T-helper 2 cell treated with Interferon-gamma antibody and Interleukin-4, amounts not matched to agents 5 μg/mL and 100 μg/mL, for 36 hours (primary cell): ENCODE measurements around the gene OR8B12.
"Not testable (repeated sequence)": the region's sequence is repeated elsewhere in the genome, so short reads cannot be mapped to it uniquely, and the experiment has no call there.

Experiments
- DNase-seq: peaks from one replicate; pipeline ENCODE4 v3.0.0; 2021; ENCODE audit warnings: low spot score
- H3K27ac Mint-ChIP-seq: one replicate; pipeline ENCODE4 v1.8.0; 2021; ENCODE audit warnings: mild to moderate bottlenecking, mixed read lengths
- H3K27me3 Mint-ChIP-seq: one replicate; pipeline ENCODE4 v1.8.0; 2021; ENCODE audit warnings: low read depth, mixed read lengths
- H3K36me3 Mint-ChIP-seq: one replicate; pipeline ENCODE4 v1.8.0; 2021; ENCODE audit warnings: low read depth, mixed read lengths
- H3K4me1 Mint-ChIP-seq: one replicate; pipeline ENCODE4 v1.8.0; 2021; ENCODE audit warnings: low read depth, mixed read lengths
- H3K4me3 Mint-ChIP-seq: one replicate; pipeline ENCODE4 v1.8.0; 2022; ENCODE audit warnings: mild to moderate bottlenecking, moderate library complexity, mixed read lengths
- H3K9me3 Mint-ChIP-seq: one replicate; pipeline ENCODE4 v1.8.0; 2021; ENCODE audit warnings: mixed read lengths

Gene OR8B12

GRCh38 chr11:124551189-124551588 lies 7.7 kb upstream of the OR8B12 start:
- Mint-ChIP-seq H3K27ac (no peak overlapping the region), H3K4me1 (no peaks in the 10 kb centered on the region), H3K27me3 (no peaks in the 10 kb centered on the region), H3K36me3 (no peaks in the 10 kb centered on the region), H3K9me3 (no peaks in the 10 kb centered on the region), H3K4me3 (no peak overlapping the region)
- no peak for DNase-seq

- H3K4me1 Mint-ChIP-seq, result no peaks in the 10 kb centered on the region
- no peak overlapping the region for H3K4me3 Mint-ChIP-seq
Observed at GRCh38 chr11:124543145-124543544, 309 bp downstream of the OR8B12 start.

GRCh38 chr11:124541204-124541603 lies 2.2 kb downstream of the OR8B12 start:
- Mint-ChIP-seq H3K27me3 (peaks cover 2% of the 10 kb centered on the region), H3K9me3 (no peaks in the 10 kb centered on the region), H3K36me3 (no peaks in the 10 kb centered on the region), H3K27ac (no peak overlapping the region), H3K4me3 (no peak overlapping the region), H3K4me1 (peaks cover 2% of the 10 kb centered on the region)
- no peak for DNase-seq

More at GRCh38 chr11:124543145-124543544, 309 bp downstream of the OR8B12 start:
- peaks cover 2% of the 10 kb centered on the region for H3K27me3 Mint-ChIP-seq
- no peaks in the 10 kb centered on the region for H3K36me3 Mint-ChIP-seq
- no peak overlapping the region for H3K27ac Mint-ChIP-seq
- no peaks in the 10 kb centered on the region for H3K9me3 Mint-ChIP-seq
- no peak for DNase-seq

DNA sequence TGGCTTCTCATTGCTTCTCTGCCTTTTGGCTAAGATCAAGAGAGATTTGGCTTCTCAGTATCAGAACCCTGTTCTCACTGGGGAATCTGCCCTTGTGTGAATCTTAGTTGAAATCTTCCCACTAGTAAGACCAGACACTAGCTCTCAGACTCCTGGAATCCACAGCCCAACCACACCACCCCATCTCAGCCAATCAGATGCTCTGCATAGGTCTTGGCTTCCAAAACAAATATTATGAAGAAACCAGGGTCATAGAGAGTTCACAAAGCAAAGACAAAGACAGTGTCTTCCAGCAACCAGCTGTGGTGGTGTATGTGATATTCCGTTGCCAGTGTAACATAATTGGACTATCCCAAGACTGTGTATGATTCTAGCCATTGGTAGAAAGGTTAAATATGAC lies 5.4 kb downstream of the OR8B12 start:
- H3K27me3 Mint-ChIP-seq, result peaks cover 2% of the 10 kb centered on the region

GRCh38 chr11:124536520-124536919 lies 6.9 kb downstream of the OR8B12 start:
- no peak for DNase-seq
- H3K27me3 Mint-ChIP-seq, result no peaks in the 10 kb centered on the region
- no peak overlapping the region for H3K27ac Mint-ChIP-seq
- peaks cover 2% of the 10 kb centered on the region for H3K4me1 Mint-ChIP-seq
- no peaks in the 10 kb centered on the region for H3K36me3 Mint-ChIP-seq
- H3K9me3 Mint-ChIP-seq, result no peaks in the 10 kb centered on the region
- H3K4me3 Mint-ChIP-seq, result no peak overlapping the region

More for the DNA sequence above, 5.4 kb downstream of the OR8B12 start:
- Mint-ChIP-seq H3K36me3 (no peaks in the 10 kb centered on the region), H3K9me3 (no peaks in the 10 kb centered on the region), H3K27ac (no peak overlapping the region), H3K4me3 (no peak overlapping the region), H3K4me1 (peaks cover 2% of the 10 kb centered on the region)
- no peak for DNase-seq

DNA sequence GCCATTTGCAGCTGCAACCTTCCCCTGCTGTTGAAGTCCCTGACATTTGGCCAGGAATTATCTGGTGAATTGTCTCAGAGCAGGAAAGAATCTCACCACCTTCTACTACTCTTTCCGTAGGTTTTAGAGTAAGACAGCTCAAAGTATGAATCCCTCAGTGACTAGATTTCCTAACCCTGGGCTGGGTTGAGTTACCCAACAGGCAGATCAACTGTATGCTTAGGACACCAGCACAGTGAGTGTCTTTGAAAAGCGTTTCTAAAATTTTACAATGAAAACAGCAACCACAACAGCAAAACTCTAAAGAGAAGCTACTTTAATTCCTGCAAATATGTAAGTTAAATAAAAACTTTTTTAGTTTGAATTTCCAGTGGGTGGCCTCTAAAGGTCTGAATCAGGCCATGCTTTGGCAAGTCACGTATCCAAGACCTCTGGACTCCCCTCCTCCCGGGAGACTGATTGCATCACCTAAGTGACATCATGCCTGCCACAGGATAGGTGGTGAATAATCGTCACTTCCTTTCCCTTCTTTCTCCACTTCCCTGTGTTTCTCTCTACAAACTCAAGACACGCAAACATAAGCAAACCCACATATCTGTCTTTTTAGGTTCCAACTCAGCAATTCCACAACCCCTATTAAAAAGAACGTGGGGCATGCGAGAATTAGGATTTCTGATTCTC lies 7.8 kb downstream of the OR8B12 start:
- Mint-ChIP-seq H3K9me3 (no peaks in the 10 kb centered on the region), H3K27me3 (no peaks in the 10 kb centered on the region), H3K4me1 (peaks cover 2% of the 10 kb centered on the region), H3K36me3 (no peaks in the 10 kb centered on the region), H3K4me3 (no peak overlapping the region), H3K27ac (no peak overlapping the region)
- DNase-seq, result no peak

GRCh38 chr11:124534051-124534450 lies 9.4 kb downstream of the OR8B12 start:
- DNase-seq, result no peak
- Mint-ChIP-seq H3K27ac (no peak overlapping the region), H3K9me3 (no peaks in the 10 kb centered on the region), H3K27me3 (no peaks in the 10 kb centered on the region), H3K4me3 (no peak overlapping the region), H3K4me1 (peaks cover 2% of the 10 kb centered on the region), H3K36me3 (no peaks in the 10 kb centered on the region)

DNA sequence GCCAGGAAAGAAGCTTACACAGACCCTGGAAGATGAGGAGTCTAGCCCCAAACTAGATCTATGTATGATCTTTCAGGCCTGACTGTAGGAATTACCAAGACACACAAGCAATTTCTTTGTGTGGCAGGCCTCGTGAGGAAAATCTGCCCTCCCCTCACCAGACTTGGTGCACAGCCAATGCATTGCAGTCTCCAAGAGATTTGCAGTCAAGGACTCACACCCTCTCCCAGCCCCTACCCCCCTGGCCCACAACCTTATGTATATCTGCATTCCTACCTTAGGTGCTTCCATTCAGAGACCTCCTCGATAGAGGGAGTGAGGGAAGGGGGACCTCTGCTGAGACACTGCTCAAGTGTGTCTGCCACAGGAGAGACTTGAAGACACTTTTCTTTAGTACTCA lies 9.8 kb downstream of the OR8B12 start:
- peaks cover 2% of the 10 kb centered on the region for H3K4me1 Mint-ChIP-seq
- no peak overlapping the region for H3K27ac Mint-ChIP-seq
- no peak for DNase-seq
- no peaks in the 10 kb centered on the region for H3K9me3 Mint-ChIP-seq
- no peaks in the 10 kb centered on the region for H3K36me3 Mint-ChIP-seq
- peaks cover 4% of the 10 kb centered on the region for H3K27me3 Mint-ChIP-seq
- H3K4me3 Mint-ChIP-seq, result no peak overlapping the region

- Mint-ChIP-seq H3K27me3 (no peaks in the 10 kb centered on the region), H3K27ac (no peak overlapping the region), H3K4me3 (no peak overlapping the region), H3K9me3 (no peaks in the 10 kb centered on the region), H3K4me1 (no peaks in the 10 kb centered on the region), H3K36me3 (no peaks in the 10 kb centered on the region)
- DNase-seq, result no peak
Observed at GRCh38 chr11:124520550-124520854, 23.0 kb downstream of the OR8B12 start.

- Mint-ChIP-seq H3K4me3 (no peak overlapping the region), H3K27me3 (no peaks in the 10 kb centered on the region), H3K27ac (no peak overlapping the region), H3K36me3 (no peaks in the 10 kb centered on the region), H3K4me1 (no peaks in the 10 kb centered on the region), H3K9me3 (no peaks in the 10 kb centered on the region)
- DNase-seq, result no peak
Observed at GRCh38 chr11:124519850-124520549, 23.5 kb downstream of the OR8B12 start.

- no peak overlapping the region for H3K4me3 Mint-ChIP-seq
- H3K9me3 Mint-ChIP-seq, result no peaks in the 10 kb centered on the region
- no peak overlapping the region for H3K27ac Mint-ChIP-seq
- H3K4me1 Mint-ChIP-seq, result no peaks in the 10 kb centered on the region
- H3K27me3 Mint-ChIP-seq, result no peaks in the 10 kb centered on the region
- no peak for DNase-seq
- H3K36me3 Mint-ChIP-seq, result no peaks in the 10 kb centered on the region
Observed at GRCh38 chr11:124518989-124519451, 24.4 kb downstream of the OR8B12 start.

GRCh38 chr11:124517314-124517713 lies 26.1 kb downstream of the OR8B12 start:
- DNase-seq, result no peak
- no peaks in the 10 kb centered on the region for H3K9me3 Mint-ChIP-seq
- no peaks in the 10 kb centered on the region for H3K36me3 Mint-ChIP-seq
- no peaks in the 10 kb centered on the region for H3K4me1 Mint-ChIP-seq
- no peak overlapping the region for H3K27ac Mint-ChIP-seq
- peaks cover 3% of the 10 kb centered on the region for H3K27me3 Mint-ChIP-seq
- H3K4me3 Mint-ChIP-seq, result no peak overlapping the region

DNA sequence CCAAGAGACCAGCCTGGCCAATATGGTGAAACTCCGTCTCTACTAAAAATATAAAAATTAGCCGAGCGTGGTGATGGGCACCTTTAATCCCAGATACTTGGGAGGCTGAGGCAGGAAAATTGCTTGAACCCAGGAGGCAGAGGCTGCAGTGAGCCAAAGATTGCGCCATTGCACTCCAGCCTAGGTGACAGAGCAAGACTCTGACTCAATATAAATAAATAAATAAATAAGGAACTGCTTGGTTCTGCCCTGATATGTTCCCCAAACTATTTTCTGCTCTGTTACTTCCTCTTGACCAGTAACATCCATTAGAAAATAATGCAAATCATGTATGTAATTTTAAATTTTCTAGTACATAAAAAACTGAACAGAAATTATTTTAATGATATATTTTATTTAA lies 28.8 kb downstream of the OR8B12 start:
- not testable (repeated sequence) for H3K4me1 Mint-ChIP-seq, DNase-seq

GRCh38 chr11:124514131-124514530 lies 29.3 kb downstream of the OR8B12 start:
- Mint-ChIP-seq H3K27me3 (peaks cover 3% of the 10 kb centered on the region), H3K36me3 (no peaks in the 10 kb centered on the region), H3K27ac (no peak overlapping the region), H3K9me3 (no peaks in the 10 kb centered on the region), H3K4me1 (no peaks in the 10 kb centered on the region), H3K4me3 (no peak overlapping the region)
- no peak for DNase-seq

More for the DNA sequence above, 28.8 kb downstream of the OR8B12 start:
- not testable (repeated sequence) for H3K9me3 Mint-ChIP-seq, H3K36me3 Mint-ChIP-seq, H3K4me3 Mint-ChIP-seq, H3K27me3 Mint-ChIP-seq, H3K27ac Mint-ChIP-seq

- Mint-ChIP-seq H3K9me3 (no peaks in the 10 kb centered on the region), H3K36me3 (no peaks in the 10 kb centered on the region), H3K27me3 (peaks cover 3% of the 10 kb centered on the region), H3K4me1 (no peaks in the 10 kb centered on the region), H3K4me3 (no peak overlapping the region), H3K27ac (no peak overlapping the region)
- no peak for DNase-seq
Observed at GRCh38 chr11:124511745-124512144, 31.7 kb downstream of the OR8B12 start.
